ENCODE results near the gene LY6G5B.
A peak's percentile ranks its signal among the peaks of the same experiment; 100 is the strongest.

LY6G5B gene

GRCh38 chr6:31669676-31670075 is at the start of gene LY6G5B:
LY6G5B (plus strand) TSS chr6:31669976; CDS start chr6:31670951, 975 bp downstream.
- DNase-seq (ENCODE audit: extremely low read depth in 1 of 2, low read depth in 1 of 2), result no peak

DNA sequence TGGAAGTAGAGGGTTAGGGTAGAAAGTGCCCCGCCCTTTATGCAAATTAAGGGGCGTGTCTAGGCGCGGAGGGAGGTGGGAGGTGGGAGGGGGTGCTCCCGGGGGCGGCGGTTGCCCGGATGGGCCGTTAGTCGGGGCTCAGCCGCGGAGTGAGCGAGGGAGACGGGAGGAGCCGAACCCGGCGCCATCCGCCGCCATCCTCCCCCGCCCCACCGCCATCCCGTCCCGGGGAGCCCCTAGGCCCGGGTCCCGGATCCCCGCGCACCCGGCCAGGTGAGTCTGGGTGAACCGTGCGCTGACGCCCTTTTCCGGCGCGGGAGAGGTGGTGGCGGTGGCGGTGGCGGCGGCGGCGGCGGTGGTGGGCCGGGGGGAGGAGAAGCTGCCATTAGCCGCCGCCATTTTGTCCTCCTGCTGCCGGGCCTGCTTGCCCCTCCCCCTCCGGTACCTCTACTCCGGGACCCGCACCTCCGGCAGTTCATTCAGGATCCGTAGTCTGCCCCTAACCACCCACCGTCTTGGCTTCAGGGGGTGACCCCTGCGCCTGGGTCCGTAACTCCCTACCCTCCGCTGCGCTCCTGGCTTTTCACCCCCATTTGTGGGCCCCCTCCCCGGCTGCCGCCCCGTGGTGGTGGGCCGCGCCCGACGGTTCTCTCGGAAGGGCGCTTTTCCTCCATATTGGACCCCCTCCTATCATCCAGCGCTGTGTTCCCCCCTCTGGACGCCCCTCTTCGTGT is 49.0 kb upstream of the LY6G5B start, which contains the start of gene PRRC2A:
PRRC2A (plus strand) TSS at position 130 of the 734 bp plus-strand sequence. CDS start 2,075 bp downstream, outside the sequence.
- DNase-seq (ENCODE audit: extremely low read depth in 1 of 2, low read depth in 1 of 2), result peak; percentile 90 to 94

DNA sequence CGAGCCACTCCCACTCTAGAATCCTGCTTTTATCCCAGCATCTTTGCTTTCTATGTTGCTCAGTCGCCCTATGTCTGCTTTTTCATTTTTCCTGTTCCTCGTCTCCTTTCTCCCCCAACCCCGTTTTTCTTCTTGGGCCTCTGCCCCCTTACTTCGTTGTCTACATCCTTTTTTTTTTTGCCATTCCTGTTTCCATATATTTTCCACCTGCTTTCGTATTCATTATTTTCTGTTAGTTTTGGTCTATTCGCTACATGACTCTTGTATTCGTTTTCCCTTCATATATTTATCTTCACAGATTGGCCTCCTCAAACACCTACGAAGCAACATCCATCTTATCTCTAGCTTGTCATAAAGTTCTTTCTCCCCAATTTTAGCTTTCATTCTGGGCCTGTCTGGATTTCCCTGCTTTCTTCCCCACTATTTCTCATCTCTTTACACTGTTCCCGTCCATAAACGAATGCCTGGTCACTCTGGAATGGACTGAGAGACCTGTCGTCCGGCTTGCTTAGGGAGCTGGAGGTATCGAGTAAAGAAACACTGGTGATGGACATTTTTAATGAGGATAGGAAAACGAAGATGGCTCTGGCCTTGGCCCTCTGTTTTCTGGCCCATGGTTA is 48.3 kb upstream of the LY6G5B start:
- DNase-seq (ENCODE audit: extremely low read depth in 1 of 2, low read depth in 1 of 2), result no peak

- no peak for DNase-seq (ENCODE audit: extremely low read depth in 1 of 2, low read depth in 1 of 2)
Measured at GRCh38 chr6:31621991-31622390, 47.8 kb upstream of the LY6G5B start.

DNA sequence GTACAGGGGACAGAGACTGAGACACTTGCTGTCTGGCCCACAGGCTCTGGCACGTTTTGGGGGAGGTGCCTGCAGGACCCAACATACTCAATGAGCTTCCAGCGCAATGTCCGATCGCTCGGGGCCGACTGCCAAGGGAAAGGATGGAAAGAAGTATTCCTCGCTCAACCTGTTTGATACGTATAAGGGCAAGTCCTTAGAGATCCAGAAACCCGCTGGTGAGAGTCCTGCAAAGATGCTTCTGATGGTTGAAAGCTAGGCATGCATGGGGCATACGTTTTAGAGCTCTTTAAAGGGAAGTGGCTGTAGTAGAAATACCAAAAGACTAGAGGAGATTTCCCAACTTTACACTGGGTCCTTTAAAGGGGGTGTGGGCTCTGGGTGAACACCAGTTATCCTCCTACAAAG is 47.1 kb upstream of the LY6G5B start:
- no peak for DNase-seq (ENCODE audit: extremely low read depth in 1 of 2, low read depth in 1 of 2)

DNA sequence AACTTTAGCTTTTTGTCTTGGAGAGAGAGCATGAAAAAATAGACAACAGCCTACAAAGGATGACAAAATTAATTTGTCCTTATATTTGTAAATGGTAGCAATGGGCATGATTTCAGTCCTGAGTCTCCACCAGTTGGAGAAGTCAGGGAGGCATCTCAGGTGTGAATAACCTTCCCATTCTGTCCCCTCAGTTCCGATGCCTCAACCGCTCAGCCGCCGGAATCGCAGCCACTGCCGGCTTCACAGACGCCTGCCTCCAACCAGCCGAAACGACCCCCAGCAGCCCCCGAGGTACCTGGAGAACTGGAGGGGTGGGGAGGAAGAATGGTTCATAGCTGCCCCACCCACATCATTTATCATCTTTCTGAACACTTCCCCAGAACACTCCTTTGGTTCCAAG is 45.7 kb upstream of the LY6G5B start:
- no peak for DNase-seq (ENCODE audit: extremely low read depth in 1 of 2, low read depth in 1 of 2)

- no peak for DNase-seq (ENCODE audit: extremely low read depth in 1 of 2, low read depth in 1 of 2)
Measured at GRCh38 chr6:31626952-31627351, 42.8 kb upstream of the LY6G5B start.

DNA sequence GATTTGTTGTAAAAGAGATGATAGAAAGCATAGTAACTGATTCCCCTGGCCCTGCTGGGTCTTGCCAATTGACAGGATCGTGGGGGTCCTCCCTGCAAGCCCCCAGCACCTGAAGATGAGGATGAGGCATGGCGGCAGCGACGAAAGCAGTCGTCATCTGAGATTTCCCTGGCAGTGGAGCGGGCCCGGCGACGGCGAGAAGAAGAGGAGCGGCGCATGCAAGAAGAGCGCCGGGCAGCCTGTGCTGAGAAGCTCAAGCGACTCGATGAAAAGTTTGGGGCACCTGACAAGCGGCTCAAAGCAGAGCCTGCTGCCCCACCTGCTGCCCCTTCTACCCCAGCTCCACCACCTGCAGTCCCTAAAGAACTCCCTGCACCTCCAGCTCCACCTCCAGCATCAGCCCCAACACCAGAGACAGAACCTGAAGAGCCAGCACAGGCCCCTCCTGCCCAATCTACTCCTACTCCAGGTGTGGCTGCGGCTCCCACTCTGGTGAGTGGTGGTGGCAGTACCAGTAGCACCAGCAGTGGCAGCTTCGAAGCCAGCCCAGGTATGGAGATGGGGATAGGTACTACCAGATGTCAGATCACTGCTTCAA is 42.0 kb upstream of the LY6G5B start:
- no peak for DNase-seq (ENCODE audit: extremely low read depth in 1 of 2, low read depth in 1 of 2)

DNA sequence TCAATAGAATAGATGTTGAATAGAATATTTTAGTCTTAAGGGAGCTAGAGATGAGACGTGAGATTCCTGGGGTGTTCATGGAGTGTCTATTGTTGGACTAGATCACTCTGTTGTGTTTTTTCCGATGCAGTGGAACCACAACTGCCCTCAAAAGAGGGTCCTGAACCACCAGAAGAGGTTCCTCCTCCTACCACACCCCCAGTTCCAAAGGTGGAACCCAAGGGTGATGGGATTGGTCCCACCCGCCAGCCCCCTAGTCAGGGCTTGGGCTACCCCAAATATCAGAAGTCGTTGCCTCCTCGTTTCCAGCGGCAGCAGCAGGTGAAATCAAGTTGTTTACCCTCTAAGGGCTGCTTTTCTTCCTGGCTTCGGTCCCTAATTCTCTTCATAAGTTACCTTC is 40.8 kb upstream of the LY6G5B start:
- DNase-seq (ENCODE audit: extremely low read depth in 1 of 2, low read depth in 1 of 2), result no peak

- DNase-seq (ENCODE audit: extremely low read depth in 1 of 2, low read depth in 1 of 2), result no peak
Measured at GRCh38 chr6:31630177-31630934, 39.4 kb upstream of the LY6G5B start.

- no peak for DNase-seq (ENCODE audit: extremely low read depth in 1 of 2, low read depth in 1 of 2)
Measured at GRCh38 chr6:31631209-31631608, 38.6 kb upstream of the LY6G5B start.

DNA sequence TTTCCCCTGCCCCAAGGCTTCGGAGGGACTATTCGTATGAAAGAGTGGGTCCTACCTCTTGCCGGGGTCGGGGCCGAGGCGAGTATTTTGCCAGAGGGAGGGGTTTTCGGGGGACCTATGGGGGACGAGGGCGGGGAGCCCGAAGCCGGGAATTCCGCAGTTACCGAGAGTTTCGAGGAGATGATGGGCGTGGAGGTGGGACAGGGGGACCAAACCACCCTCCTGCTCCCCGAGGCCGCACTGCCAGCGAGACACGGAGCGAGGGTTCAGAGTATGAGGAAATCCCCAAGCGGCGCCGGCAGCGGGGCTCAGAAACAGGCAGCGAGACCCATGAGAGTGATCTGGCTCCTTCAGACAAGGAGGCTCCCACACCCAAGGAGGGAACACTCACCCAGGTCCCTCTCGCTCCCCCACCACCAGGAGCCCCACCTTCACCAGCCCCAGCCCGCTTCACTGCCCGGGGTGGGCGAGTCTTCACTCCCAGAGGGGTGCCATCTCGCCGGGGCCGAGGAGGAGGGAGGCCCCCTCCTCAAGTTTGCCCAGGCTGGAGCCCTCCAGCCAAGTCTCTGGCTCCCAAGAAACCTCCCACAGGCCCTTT is 38.0 kb upstream of the LY6G5B start:
- DNase-seq (ENCODE audit: extremely low read depth in 1 of 2, low read depth in 1 of 2), result no peak

DNA sequence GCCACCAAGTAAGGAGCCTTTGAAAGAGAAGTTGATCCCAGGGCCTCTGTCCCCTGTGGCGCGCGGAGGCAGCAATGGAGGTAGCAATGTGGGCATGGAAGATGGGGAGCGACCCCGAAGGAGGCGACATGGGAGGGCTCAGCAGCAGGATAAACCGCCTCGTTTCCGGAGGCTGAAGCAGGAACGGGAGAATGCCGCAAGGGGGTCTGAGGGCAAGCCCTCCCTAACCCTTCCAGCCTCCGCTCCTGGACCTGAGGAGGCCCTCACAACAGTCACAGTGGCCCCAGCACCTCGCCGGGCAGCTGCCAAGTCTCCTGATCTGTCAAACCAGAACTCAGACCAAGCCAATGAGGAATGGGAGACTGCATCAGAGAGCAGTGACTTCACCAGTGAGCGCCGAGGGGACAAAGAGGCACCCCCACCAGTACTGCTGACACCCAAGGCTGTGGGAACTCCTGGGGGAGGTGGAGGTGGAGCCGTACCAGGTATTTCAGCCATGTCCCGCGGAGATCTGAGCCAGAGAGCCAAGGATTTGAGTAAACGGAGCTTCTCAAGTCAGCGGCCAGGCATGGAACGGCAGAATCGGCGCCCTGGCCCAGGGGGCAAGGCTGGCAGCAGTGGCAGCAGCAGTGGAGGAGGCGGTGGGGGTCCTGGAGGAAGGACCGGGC is 37.4 kb upstream of the LY6G5B start:
- DNase-seq (ENCODE audit: extremely low read depth in 1 of 2, low read depth in 1 of 2), result no peak

GRCh38 chr6:31633447-31633846 is 36.3 kb upstream of the LY6G5B start:
- no peak for DNase-seq (ENCODE audit: extremely low read depth in 1 of 2, low read depth in 1 of 2)

GRCh38 chr6:31634131-31634530 is 35.6 kb upstream of the LY6G5B start:
- no peak for DNase-seq (ENCODE audit: extremely low read depth in 1 of 2, low read depth in 1 of 2)

DNA sequence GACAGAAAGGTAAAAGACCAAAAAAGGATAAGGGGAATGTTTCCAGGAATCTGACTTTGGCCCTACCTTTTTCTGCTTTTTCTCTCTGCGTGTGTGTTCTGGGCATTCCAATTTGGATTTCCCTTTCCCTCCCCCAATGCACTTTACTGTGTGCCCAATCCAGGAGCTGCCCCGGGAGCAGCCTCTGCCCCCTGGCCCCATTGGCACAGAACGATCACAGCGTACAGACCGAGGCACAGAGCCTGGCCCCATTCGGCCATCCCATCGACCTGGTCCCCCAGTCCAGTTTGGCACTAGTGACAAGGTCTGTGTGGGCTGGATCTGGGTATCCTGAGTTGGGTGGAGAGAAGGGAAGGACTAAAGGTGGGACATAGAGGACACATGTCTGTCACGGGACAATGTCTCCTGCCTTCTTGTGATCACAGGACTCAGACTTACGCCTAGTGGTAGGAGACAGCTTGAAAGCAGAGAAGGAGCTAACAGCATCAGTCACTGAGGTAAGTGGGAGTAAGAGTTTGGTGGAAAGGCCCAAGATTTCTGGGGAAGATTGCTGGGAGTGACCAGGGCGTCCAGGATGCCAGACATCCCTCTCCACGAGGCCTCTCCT is 34.7 kb upstream of the LY6G5B start:
- DNase-seq (ENCODE audit: extremely low read depth in 1 of 2, low read depth in 1 of 2), result no peak

DNA sequence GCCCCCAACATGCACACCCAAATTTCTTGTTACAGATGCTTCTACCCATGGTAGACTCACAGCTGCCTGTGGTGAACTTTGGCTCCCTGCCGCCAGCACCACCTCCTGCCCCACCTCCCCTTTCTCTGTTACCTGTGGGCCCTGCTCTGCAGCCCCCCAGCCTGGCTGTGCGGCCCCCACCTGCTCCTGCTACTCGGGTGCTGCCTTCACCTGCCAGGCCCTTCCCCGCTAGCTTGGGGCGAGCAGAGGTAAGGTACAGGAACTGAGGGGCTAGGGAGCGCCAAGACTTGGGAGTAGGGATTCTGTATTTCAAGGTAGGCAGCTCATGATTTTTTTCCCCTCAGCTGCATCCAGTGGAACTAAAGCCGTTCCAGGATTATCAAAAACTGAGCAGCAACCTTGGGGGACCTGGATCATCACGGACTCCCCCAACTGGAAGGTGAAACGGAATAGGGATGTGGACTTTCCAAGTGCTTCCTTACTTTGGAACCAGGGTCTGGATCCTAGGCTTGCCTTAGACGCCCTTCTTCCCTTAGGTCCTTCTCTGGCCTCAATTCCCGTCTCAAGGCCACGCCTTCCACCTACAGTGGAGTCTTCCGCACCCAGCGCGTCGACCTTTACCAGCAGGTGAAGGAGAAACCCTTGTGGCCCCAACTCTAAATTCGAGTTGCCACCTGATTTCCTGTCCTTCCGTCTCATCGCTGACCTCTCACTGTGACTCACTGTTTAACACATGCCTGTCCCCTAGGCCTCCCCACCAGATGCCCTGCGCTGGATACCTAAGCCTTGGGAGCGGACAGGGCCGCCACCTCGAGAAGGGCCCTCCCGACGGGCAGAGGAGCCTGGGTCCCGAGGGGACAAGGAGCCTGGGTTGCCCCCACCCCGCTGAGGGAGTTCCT is 32.8 kb upstream of the LY6G5B start:
- no peak for DNase-seq (ENCODE audit: extremely low read depth in 1 of 2, low read depth in 1 of 2)

- no peak for DNase-seq (ENCODE audit: extremely low read depth in 1 of 2, low read depth in 1 of 2)
Measured at GRCh38 chr6:31639043-31639442, 30.7 kb upstream of the LY6G5B start.

- DNase-seq (ENCODE audit: extremely low read depth in 1 of 2, low read depth in 1 of 2), result no peak
Measured at GRCh38 chr6:31639449-31639861, 30.3 kb upstream of the LY6G5B start.

Measured in stimulated activated CD8-positive, alpha-beta memory T cell treated with anti-CD3 and anti-CD28 coated beads, Interleukin-7, amount 100 ng/mL, for 48 hours (primary cell).